GM19328 (cell line): Measurements from ENCODE around the gene BCAR3.
"Not testable (repeated sequence)": the region's sequence is repeated elsewhere in the genome, so short reads cannot be mapped to it uniquely, and the experiment has no call there.

Experiments used
- ATAC-seq: cut with Tn5 transposase; IDR thresholded peaks from one replicate; pipeline ENCODE4 v1.9.1; 2021; ENCODE audit warnings: mild to moderate bottlenecking, moderate library complexity; ENCODE audit not compliant: unreplicated experiment

The BCAR3 gene

GRCh38 chr1:93554883-93555872 is 126.5 kb downstream of the BCAR3 start:
- no peak for ATAC-seq

- ATAC-seq: not testable (repeated sequence)
These were observed 127.6 kb downstream of the BCAR3 start for GRCh38 chr1:93553886-93554490.

- ATAC-seq: no peak
These were observed 128.7 kb downstream of the BCAR3 start for GRCh38 chr1:93552741-93553455.

DNA sequence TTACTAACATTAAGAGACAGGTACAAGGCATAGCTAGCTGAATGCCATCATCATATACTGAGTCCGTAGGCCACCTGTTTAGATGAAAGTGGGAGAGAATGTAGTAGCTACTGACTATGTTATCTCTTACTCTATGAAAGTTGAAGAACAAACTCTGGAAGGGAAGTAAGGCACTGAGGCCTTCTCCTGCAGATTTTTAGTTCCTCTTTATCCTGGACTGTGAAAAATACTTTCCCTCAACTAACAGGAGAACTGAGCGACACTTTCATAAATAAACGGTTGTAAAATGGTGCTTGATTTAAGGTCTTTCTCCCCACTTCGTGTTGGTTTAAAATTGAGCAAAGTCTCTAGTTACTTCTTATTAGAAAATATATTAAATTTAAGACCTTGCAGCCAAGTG is 131.8 kb downstream of the BCAR3 start:
- ATAC-seq: no peak

- ATAC-seq: no peak
These were observed 132.5 kb downstream of the BCAR3 start for GRCh38 chr1:93549131-93549530.

GRCh38 chr1:93546162-93546863 is 135.3 kb downstream of the BCAR3 start:
- no peak for ATAC-seq

DNA sequence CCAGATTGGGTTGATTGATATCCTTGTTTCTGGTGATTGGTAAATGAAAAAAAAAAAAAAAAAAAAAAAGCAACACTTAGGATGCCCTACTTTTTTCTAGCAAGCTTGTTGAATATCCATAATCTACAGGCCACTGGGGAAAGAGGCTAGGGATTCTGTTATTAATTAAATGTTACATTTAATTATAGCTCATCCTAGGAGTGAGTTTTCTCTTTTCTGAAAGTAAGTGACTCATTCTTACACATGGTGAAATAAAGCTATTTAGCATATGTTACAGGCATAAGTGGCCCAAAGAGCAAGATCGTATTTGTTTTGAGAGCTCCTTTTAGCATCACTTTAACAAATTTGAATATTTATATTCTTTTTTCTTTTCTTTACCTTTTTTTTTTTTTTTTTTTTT is 139.2 kb downstream of the BCAR3 start:
- ATAC-seq: no peak

- no peak for ATAC-seq
These were observed 140.6 kb downstream of the BCAR3 start for GRCh38 chr1:93541045-93541444.

GRCh38 chr1:93537924-93538323 is 143.7 kb downstream of the BCAR3 start:
- no peak for ATAC-seq

GRCh38 chr1:93537396-93537795 is 144.2 kb downstream of the BCAR3 start:
- ATAC-seq: no peak

GRCh38 chr1:93533677-93534076 is 148.0 kb downstream of the BCAR3 start:
- no peak for ATAC-seq

DNA sequence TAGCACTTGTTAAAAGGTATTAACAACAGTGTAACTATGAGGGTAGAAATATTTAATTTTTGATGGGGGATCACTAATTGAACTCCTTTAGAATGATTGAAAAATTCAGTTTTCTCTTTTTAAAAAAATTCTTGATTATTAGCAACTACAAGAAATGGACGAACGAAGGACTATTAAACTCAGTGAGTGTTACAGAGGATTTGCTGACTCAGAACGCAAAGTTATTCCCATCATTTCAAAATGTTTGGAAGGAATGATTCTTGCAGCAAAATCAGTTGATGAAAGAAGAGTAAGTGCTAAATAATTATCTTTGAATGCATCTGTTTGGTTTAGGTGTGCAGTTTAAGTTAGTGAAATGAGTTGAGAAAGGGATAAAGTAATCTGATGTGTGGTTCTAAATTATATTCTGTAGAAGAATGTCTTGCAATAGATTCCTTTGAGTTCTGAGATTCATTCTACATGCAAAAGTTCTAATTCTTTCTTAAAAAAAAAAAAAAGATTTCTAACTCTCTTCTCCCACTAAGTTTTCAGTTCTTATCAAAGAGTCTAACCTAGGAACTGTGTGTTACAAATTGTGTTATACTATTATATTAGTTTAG is 148.8 kb downstream of the BCAR3 start:
- no peak for ATAC-seq

- no peak for ATAC-seq
These were observed 150.4 kb downstream of the BCAR3 start for GRCh38 chr1:93531193-93531592.

- ATAC-seq: no peak
These were observed 153.2 kb downstream of the BCAR3 start for GRCh38 chr1:93528412-93528811.

DNA sequence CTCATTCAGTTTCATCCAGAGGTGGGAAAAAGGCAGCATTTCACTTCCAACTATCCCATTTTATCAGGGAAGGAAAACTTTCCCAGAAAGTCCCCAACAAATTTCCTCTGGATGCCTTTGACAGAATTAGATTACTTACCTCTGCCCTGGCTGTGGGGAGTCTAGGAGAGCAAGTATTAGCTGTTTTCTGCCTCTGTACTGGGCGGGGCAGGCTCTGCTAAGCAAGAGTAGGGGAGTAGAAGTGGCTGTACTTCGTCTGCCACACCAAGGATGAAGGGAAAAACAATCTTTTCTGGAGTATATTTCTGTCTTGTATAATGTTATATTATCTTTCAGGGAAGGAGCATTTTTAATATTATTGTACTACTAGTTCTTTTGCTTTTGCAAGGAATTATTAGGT is 155.2 kb downstream of the BCAR3 start:
- ATAC-seq: no peak

DNA sequence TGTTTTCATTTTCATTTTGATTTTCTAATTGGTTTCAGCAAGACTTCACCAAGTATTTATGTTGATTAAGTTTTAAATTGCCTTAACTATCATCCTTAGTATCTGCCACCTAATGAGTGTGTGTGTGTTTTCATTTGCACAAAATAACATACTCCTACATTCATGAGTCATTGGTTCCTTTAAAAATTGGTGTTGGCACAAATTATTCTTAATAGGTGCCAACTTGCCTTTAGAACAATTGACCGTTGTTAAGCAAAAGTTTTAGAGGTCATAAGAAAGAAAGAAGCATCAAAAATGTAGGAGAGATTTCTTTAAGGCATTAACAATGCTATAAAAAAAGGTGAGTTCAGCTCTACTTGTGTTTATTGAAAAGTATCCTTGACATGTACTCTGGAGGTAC is 156.2 kb downstream of the BCAR3 start:
- ATAC-seq: no peak

DNA sequence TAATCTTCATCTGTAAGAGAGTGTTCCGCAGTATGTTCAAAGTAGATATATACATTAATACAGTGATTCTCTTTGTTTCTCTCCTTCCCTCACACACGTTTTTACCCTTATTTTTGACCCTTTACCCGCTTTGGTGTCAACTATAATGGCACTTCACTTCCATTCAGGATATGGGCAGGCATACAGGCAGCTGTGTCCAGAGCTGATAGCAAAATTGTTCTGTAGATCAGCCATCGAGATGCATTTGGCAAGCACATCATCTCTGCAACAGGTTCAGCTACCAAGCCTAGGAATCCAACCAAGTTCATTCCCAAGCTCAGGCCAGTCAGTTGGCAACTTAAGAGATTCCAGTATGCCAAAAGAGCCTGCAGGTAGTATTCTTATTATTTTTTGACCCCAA is 158.9 kb downstream of the BCAR3 start:
- no peak for ATAC-seq

- ATAC-seq: no peak
These were observed 160.0 kb downstream of the BCAR3 start for GRCh38 chr1:93521618-93522017.

- no peak for ATAC-seq
These were observed 162.3 kb downstream of the BCAR3 start for GRCh38 chr1:93519199-93519829.

GRCh38 chr1:93518516-93518915 is 163.1 kb downstream of the BCAR3 start:
- no peak for ATAC-seq
